CD8-positive, alpha-beta memory T cell (primary cell): ENCODE measurements around the gene SLC31A1. TPM values are rescaled to one million over a fixed set of nuclear protein-coding genes. Genes with fewer than 3 reads are reported as not detected.
"Not testable (repeated sequence)": the region's sequence is repeated elsewhere in the genome, so short reads cannot be mapped to it uniquely, and the experiment has no call there.

ENCODE experiments used
- CTCF ChIA-PET: fragments of 350-600 bp; sonication (Branson Sonifier 250); formaldehyde crosslinking; loops from one replicate; lab custom pipeline; 2021; ENCODE audit warnings: antibody characterized with exemption; lab: Charles Lee
- POLR2A ChIA-PET: fragments of 350-600 bp; sonication (Branson Sonifier 250); formaldehyde crosslinking; loops from one replicate; lab custom pipeline; 2021; ENCODE audit warnings: antibody characterized with exemption; lab: Charles Lee
- DNase-seq, 5 donors: peaks; one replicate each; pipeline versions ENCODE4 v3.0.0 to v3.0.0-alpha.2; 2020 to 2022; ENCODE audit warnings: mixed read lengths in 1 of 5
- H3K27ac ChIP-seq: one replicate; pipeline ENCODE4 v1.7.0; 2013; ENCODE audit warnings: low read depth, mild to moderate bottlenecking, low read length, moderate library complexity
- H3K27me3 ChIP-seq: 2 replicates; pipeline ENCODE4 v1.7.0; 2013; ENCODE audit warnings: low read length, mild to moderate bottlenecking; ENCODE audit not compliant: insufficient read depth, poor library complexity, severe bottlenecking
- H3K36me3 ChIP-seq: 2 replicates; pipeline ENCODE4 v1.7.0; 2013; ENCODE audit warnings: mild to moderate bottlenecking, low read length, moderate library complexity; ENCODE audit not compliant: insufficient read depth
- H3K4me1 ChIP-seq: 2 replicates; pipeline ENCODE4 v1.7.0; 2013; ENCODE audit warnings: mild to moderate bottlenecking, low read length, moderate library complexity; ENCODE audit not compliant: insufficient read depth
- H3K4me3 ChIP-seq: 2 replicates; pipeline ENCODE4 v1.7.0; 2013; ENCODE audit warnings: mild to moderate bottlenecking, low read length
- H3K9me3 ChIP-seq: 2 replicates; pipeline ENCODE4 v1.7.0; 2013; ENCODE audit warnings: mild to moderate bottlenecking, low read length
- H3K27ac Mint-ChIP-seq, 8 donors: one replicate each; pipeline ENCODE4 v1.8.0; 2020 to 2021; ENCODE audit warnings: mixed read lengths in 8 of 8, mild to moderate bottlenecking in 6 of 8, inconsistent platforms in 3 of 8, moderate library complexity in 3 of 8
- H3K27me3 Mint-ChIP-seq, 2 donors: one replicate each; pipeline ENCODE4 v1.8.0; 2020 to 2021; ENCODE audit warnings: mixed read lengths in 2 of 2, mild to moderate bottlenecking in 1 of 2, moderate library complexity in 1 of 2
- H3K36me3 Mint-ChIP-seq, 3 donors: one replicate each; pipeline ENCODE4 v1.8.0; 2020 to 2021; ENCODE audit warnings: mixed read lengths in 3 of 3, inconsistent platforms in 1 of 3, mild to moderate bottlenecking in 1 of 3
- H3K4me1 Mint-ChIP-seq, 3 donors: one replicate each; pipeline ENCODE4 v1.8.0; 2020 to 2021; ENCODE audit warnings: mixed read lengths in 3 of 3, inconsistent platforms in 1 of 3, mild to moderate bottlenecking in 1 of 3
- H3K4me3 Mint-ChIP-seq, 7 donors: one replicate each; pipeline ENCODE4 v1.8.0; 2020 to 2021; ENCODE audit warnings: mixed read lengths in 7 of 7, mild to moderate bottlenecking in 6 of 7, moderate library complexity in 4 of 7, inconsistent platforms in 2 of 7
- H3K9me3 Mint-ChIP-seq, 5 donors: one replicate each; pipeline ENCODE4 v1.8.0; 2020 to 2022; ENCODE audit warnings: mixed read lengths in 5 of 5, mild to moderate bottlenecking in 3 of 5, moderate library complexity in 2 of 5, inconsistent platforms in 1 of 5
- polyA plus RNA-seq: library from polyadenylated mRNA; unstranded; fragments of 300-500 nt; fragmentation: Illumina TruSeq; gene quantifications from one replicate; pipeline ENCODE4 v1.2.3, GENCODE V29; 2021
- total RNA-seq, 2 experiments: library from RNA; stranded (reverse); gene quantifications; one replicate each; pipeline ENCODE4 v1.2.3, GENCODE V29; 2021

SLC31A1 gene
- total and polyA plus RNA-seq, 3 experiments from 2014 or later, result 3.4 to 15.1 (median 13.7) TPM

GRCh38 chr9:113221800-113222481, 597 bp downstream of the SLC31A1 start:
- H3K27ac ChIP-seq, result peak overlapping the region; percentile 91
- H3K36me3 ChIP-seq, result no peaks in the 10 kb centered on the region
- ChIA-PET CTCF (interaction anchor here (0.6 to 3.3 kb wide), 8 partner anchors 10 to 360 kb away, joined by 3 to 19 read pairs (median 4); partner anchors contain the start of genes CDC26, PRPF4 and SLC31A2), POLR2A (interaction anchor here (0.9 to 1.9 kb wide), 5 partner anchors 10 to 188 kb away, joined by 3 to 5 read pairs (median 4); partner anchors contain the start of genes C9orf43, CDC26, POLE3 and PRPF4)
- H3K4me1 ChIP-seq, result peaks cover 34% of the 10 kb centered on the region
- peak in 1 of 5 donors; percentile 5 for DNase-seq
- no peaks in the 10 kb centered on the region for H3K27me3 ChIP-seq
- Mint-ChIP-seq H3K27ac (peak overlapping the region; percentile 38 to 97 (median 94)), H3K4me1 (peaks cover 37 to 60% (median 51%) of the 10 kb centered on the region in 3 donors), H3K36me3 (peaks cover 0 to 12% (median 0%) of the 10 kb centered on the region in 3 donors), H3K9me3 (no peaks in the 10 kb centered on the region), H3K27me3 (no peaks in the 10 kb centered on the region), H3K4me3 (peak overlapping the region; percentile 93 to 99 (median 95))
- peak overlapping the region; percentile 96 for H3K4me3 ChIP-seq
- no peaks in the 10 kb centered on the region for H3K9me3 ChIP-seq

DNA sequence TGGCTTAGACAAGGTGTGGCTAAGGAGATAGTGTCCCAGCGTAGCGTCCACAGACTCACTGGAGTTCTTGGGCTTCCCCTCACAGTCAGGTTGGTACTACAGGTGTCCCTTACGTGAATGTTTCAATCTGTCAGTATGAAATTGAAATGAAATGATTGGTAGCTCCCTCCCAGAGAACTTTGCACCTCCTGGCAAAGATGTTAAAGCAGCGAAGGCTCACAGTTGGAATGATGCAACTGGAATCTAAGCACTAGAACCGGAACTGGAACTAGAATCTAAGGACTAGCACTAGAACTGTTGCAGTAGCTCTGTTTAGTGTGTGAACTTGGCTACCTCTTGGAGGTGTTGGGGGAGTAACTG, 1.1 kb downstream of the SLC31A1 start:
- no peaks in the 10 kb centered on the region for H3K27me3 ChIP-seq
- H3K9me3 ChIP-seq, result no peaks in the 10 kb centered on the region
- peak overlapping the region in 6 of 8 donors; percentile 91 to 97 (median 96) for H3K27ac Mint-ChIP-seq
- H3K4me3 ChIP-seq, result peak overlapping the region; percentile 96
- peak overlapping the region; percentile 93 to 99 (median 95) for H3K4me3 Mint-ChIP-seq
- H3K36me3 Mint-ChIP-seq, result peaks cover 0 to 12% (median 0%) of the 10 kb centered on the region in 3 donors
- ChIA-PET CTCF (interaction anchor here (1.2 to 3.3 kb wide), 3 partner anchors 9 to 187 kb away, joined by 4 to 19 read pairs (median 6); partner anchors contain the start of genes CDC26 and PRPF4), POLR2A (no interaction called here)
- H3K4me1 Mint-ChIP-seq, result peaks cover 37 to 57% (median 51%) of the 10 kb centered on the region in 3 donors
- H3K27me3 Mint-ChIP-seq, result no peaks in the 10 kb centered on the region
- no peaks in the 10 kb centered on the region for H3K36me3 ChIP-seq
- H3K4me1 ChIP-seq, result peaks cover 34% of the 10 kb centered on the region
- DNase-seq, result no peak
- no peaks in the 10 kb centered on the region for H3K9me3 Mint-ChIP-seq
- H3K27ac ChIP-seq, result peak overlapping the region; percentile 91

DNA sequence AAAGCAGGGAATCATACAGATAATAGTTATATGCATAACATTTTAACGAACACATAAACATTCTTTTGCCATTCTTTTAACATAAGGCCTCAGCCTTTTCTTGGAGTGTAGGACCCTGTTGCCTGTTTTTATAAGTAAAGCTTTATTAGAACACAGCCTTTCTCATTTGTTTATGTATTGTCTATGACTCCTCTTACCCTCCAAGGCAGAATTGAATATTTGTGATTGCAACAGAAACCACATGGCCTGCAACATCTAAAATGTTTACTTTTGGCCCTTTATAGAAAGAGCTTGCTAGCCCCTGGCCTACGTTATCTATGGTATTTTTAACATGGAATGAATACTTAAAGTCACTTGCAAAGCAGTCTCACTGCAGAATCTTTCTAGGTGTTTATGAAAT, 2.6 kb downstream of the SLC31A1 start:
- POLR2A ChIA-PET, result no interaction called here
- no peaks in the 10 kb centered on the region for H3K36me3 ChIP-seq
- peak overlapping the region in 1 of 7 donors; percentile 93 for H3K4me3 Mint-ChIP-seq
- H3K4me1 ChIP-seq, result peaks cover 27% of the 10 kb centered on the region
- H3K9me3 Mint-ChIP-seq, result no peaks in the 10 kb centered on the region
- no peak for DNase-seq
- H3K36me3 Mint-ChIP-seq, result peaks cover 0 to 12% (median 0%) of the 10 kb centered on the region in 3 donors
- H3K27ac ChIP-seq, result no peak overlapping the region
- CTCF ChIA-PET, result no interaction called here
- H3K9me3 ChIP-seq, result no peaks in the 10 kb centered on the region
- no peaks in the 10 kb centered on the region for H3K27me3 Mint-ChIP-seq
- no peaks in the 10 kb centered on the region for H3K27me3 ChIP-seq
- H3K4me3 ChIP-seq, result no peak overlapping the region
- peaks cover 32 to 52% (median 46%) of the 10 kb centered on the region in 3 donors for H3K4me1 Mint-ChIP-seq
- no peak overlapping the region for H3K27ac Mint-ChIP-seq

DNA sequence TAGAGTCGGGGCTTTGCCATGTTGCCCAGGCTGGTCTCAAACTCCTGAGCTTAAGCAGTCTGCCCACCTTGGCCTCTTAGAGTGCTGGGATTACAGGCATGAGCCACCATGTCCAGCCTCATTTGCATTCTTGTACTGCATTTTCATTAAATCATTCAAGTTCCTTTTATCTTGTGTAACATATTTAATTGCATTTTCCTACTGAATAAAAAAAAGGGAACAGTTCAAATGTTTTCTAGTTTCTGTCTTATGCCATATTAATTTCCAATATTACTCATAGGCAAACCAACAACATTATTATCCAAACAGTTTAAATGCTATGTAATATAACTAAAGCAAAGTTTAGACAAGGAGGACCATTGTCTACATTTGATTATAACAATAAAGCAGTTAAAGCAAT, 6.1 kb downstream of the SLC31A1 start:
- no peaks in the 10 kb centered on the region for H3K9me3 Mint-ChIP-seq
- ChIA-PET POLR2A (no interaction called here), CTCF (no interaction called here)
- no peak for DNase-seq
- Histone ChIP-seq H3K9me3 (no peaks in the 10 kb centered on the region), H3K4me3 (no peak overlapping the region), H3K36me3 (no peaks in the 10 kb centered on the region), H3K27ac (no peak overlapping the region), H3K27me3 (no peaks in the 10 kb centered on the region), H3K4me1 (peaks cover 3% of the 10 kb centered on the region)
- peaks cover 0 to 1% (median 0%) of the 10 kb centered on the region in 3 donors for H3K36me3 Mint-ChIP-seq
- no peaks in the 10 kb centered on the region for H3K27me3 Mint-ChIP-seq
- no peak overlapping the region for H3K27ac Mint-ChIP-seq
- peaks cover 10 to 26% (median 26%) of the 10 kb centered on the region in 3 donors for H3K4me1 Mint-ChIP-seq
- no peak overlapping the region for H3K4me3 Mint-ChIP-seq

- Mint-ChIP-seq H3K4me3 (no peak overlapping the region), H3K4me1 (peaks cover 16 to 27% (median 26%) of the 10 kb centered on the region in 3 donors), H3K9me3 (no peaks in the 10 kb centered on the region), H3K36me3 (peaks cover 0 to 1% (median 0%) of the 10 kb centered on the region in 3 donors), H3K27me3 (no peaks in the 10 kb centered on the region), H3K27ac (peak overlapping the region in 2 of 8 donors; percentile 21 to 41)
- H3K27me3 ChIP-seq, result no peaks in the 10 kb centered on the region
- no peaks in the 10 kb centered on the region for H3K36me3 ChIP-seq
- H3K9me3 ChIP-seq, result no peaks in the 10 kb centered on the region
- H3K4me3 ChIP-seq, result no peak overlapping the region
- peaks cover 3% of the 10 kb centered on the region for H3K4me1 ChIP-seq
- CTCF ChIA-PET, result no interaction called here
- no peak overlapping the region for H3K27ac ChIP-seq
- peak in 2 of 5 donors; percentile 2 to 53 for DNase-seq
- POLR2A ChIA-PET, result no interaction called here
Observed at GRCh38 chr9:113228130-113228665, 6.9 kb downstream of the SLC31A1 start.

DNA sequence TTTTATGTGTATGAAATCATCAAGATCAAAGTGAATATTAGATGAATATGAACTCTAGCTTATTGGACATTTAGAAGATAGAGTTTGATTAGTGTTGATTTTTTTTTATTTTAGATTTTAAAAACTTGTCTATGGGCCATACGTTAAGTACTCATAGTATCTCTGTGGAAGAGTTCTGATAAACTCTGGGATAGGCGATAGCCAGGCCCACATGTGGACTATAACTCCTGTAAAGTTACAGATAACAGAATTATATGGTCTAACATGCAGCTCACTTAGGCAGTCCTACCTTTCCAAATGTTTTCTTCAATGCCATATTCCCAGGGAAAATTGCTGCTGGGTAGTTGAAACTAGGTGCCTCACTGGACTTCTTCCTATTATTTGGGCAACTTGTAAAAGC, 10.4 kb downstream of the SLC31A1 start:
- no peaks in the 10 kb centered on the region for H3K27me3 Mint-ChIP-seq
- Histone ChIP-seq H3K9me3 (no peaks in the 10 kb centered on the region), H3K27ac (no peak overlapping the region), H3K4me3 (no peak overlapping the region), H3K36me3 (no peaks in the 10 kb centered on the region), H3K4me1 (peaks cover 9% of the 10 kb centered on the region), H3K27me3 (no peaks in the 10 kb centered on the region)
- peaks cover 23 to 30% (median 29%) of the 10 kb centered on the region in 3 donors for H3K4me1 Mint-ChIP-seq
- DNase-seq, result no peak
- no peaks in the 10 kb centered on the region for H3K9me3 Mint-ChIP-seq
- no peak overlapping the region for H3K4me3 Mint-ChIP-seq
- ChIA-PET CTCF (interaction anchor here (1.2 to 1.6 kb wide), 3 partner anchors 10 to 43 kb away, joined by 3 to 6 read pairs (median 4); partner anchors contain the start of gene SLC31A1), POLR2A (interaction anchor here (0.7 to 1.7 kb wide), 3 partner anchors 10 to 314 kb away, joined by 3 to 10 read pairs (median 8); partner anchors contain the start of genes FKBP15 and SLC31A1)
- no peaks in the 10 kb centered on the region for H3K36me3 Mint-ChIP-seq
- peak overlapping the region in 2 of 8 donors; percentile 69 to 78 for H3K27ac Mint-ChIP-seq

DNA sequence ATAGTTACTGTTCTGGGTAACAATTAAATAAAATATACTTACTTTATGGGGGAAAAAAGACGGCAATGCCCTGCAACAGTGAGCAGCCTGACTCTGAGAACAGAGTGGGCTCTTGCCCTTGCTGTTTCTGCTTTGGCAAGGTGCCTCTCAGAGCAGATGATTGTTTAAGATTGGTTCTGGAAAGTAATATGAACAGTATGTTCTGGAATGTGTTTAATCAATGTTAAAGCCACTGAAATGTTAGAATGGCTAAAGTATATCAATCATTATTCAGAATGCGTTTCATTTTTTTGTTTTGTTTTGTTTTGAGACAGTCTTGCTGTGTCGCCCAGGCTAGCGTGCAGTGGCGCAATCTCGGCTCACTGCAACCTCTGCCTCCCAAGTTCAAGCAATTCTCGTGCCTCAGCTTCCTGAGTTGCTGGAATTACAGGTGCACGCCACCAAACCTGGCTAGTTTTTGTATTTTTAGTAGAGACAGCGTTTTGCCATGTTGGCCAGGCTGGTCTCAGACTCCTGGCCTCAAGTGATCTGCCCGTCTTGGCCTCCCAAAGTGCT, 14.4 kb downstream of the SLC31A1 start:
- DNase-seq, H3K27me3 Mint-ChIP-seq, H3K4me1 ChIP-seq, CTCF ChIA-PET, H3K27ac Mint-ChIP-seq, H3K4me3 ChIP-seq, H3K36me3 ChIP-seq, POLR2A ChIA-PET, H3K4me3 Mint-ChIP-seq, H3K9me3 ChIP-seq, H3K36me3 Mint-ChIP-seq, H3K27ac ChIP-seq, H3K27me3 ChIP-seq, H3K9me3 Mint-ChIP-seq: not testable (repeated sequence)
- H3K4me1 Mint-ChIP-seq, result peaks cover 17 to 22% (median 22%) of the 10 kb centered on the region in 3 donors

GRCh38 chr9:113237026-113237425, 15.7 kb downstream of the SLC31A1 start:
- POLR2A ChIA-PET, result no interaction called here
- no peaks in the 10 kb centered on the region for H3K27me3 ChIP-seq
- peaks cover 9% of the 10 kb centered on the region for H3K4me1 ChIP-seq
- H3K4me1 Mint-ChIP-seq, result peaks cover 16 to 20% (median 20%) of the 10 kb centered on the region in 3 donors
- no peaks in the 10 kb centered on the region for H3K36me3 Mint-ChIP-seq
- H3K4me3 ChIP-seq, result no peak overlapping the region
- H3K9me3 ChIP-seq, result no peaks in the 10 kb centered on the region
- CTCF ChIA-PET, result no interaction called here
- no peak overlapping the region for H3K27ac Mint-ChIP-seq
- no peak overlapping the region for H3K27ac ChIP-seq
- H3K27me3 Mint-ChIP-seq, result no peaks in the 10 kb centered on the region
- H3K36me3 ChIP-seq, result no peaks in the 10 kb centered on the region
- H3K9me3 Mint-ChIP-seq, result no peaks in the 10 kb centered on the region
- no peak overlapping the region for H3K4me3 Mint-ChIP-seq
- DNase-seq, result no peak
